ENCODE results near the gene TENM4. TPM values are rescaled to one million over a fixed set of nuclear protein-coding genes. Genes with fewer than 3 reads are reported as not detected.

TENM4 gene
- polyA plus RNA-seq, 2 of the 4 experiments (the other 2 are of a cell fraction) = 0.06 to 0.31 TPM

GRCh38 chr11:78845496-78845895 lies 595.3 kb downstream of the TENM4 start:
- Histone ChIP-seq H3K27ac (no peak overlapping the region), H3K9me3 (no peaks in the 10 kb centered on the region), H3K4me3 (no peak overlapping the region), H3K4me2 (no peak overlapping the region), H3K4me1 (no peaks in the 10 kb centered on the region)
- ATAC-seq (no peak), FAIRE-seq (no peak), DNase-seq (ENCODE audit: low read depth in 1 of 2, low spot score in 1 of 2) (no peak)
- 48% methylated on average over 6 of the region's 6 CpGs for WGBS (ENCODE audit: missing lambda C conversion rate)
- ChIA-PET POLR2A (no interaction called here), CTCF (interaction anchor here (0.8 kb wide), 1 partner anchor 20 kb away, joined by 5 read pairs; no protein-coding TSS in a partner anchor)
- TF ChIP-seq FOSL2 (IDR thresholded peaks at IDR 0.05) (no peak), FOSL2 (CRISPR knock-in tag; IDR thresholded peaks at IDR 0.05) (no peak), BCL3 (IDR thresholded peaks at IDR 0.05) (no peak), FOSB (CRISPR knock-in tag; IDR thresholded peaks at IDR 0.05) (no peak), RCOR1 (IDR thresholded peaks at IDR 0.05; ENCODE audit: low read depth, low read length) (no peak), JUN (IDR thresholded peaks at IDR 0.05) (no peak), CHD4 (IDR thresholded peaks at IDR 0.05; ENCODE audit: borderline replicate concordance) (no peak), PBX3 (IDR thresholded peaks at IDR 0.05) (no peak), KDM1A (IDR thresholded peaks at IDR 0.05; ENCODE audit: low read depth) (no peak), RARB (CRISPR knock-in tag; IDR thresholded peaks at IDR 0.05) (no peak), RFX5 (IDR thresholded peaks at IDR 0.05) (no peak), CEBPB (IDR thresholded peaks at IDR 0.05) (no peak), HOXA7 (CRISPR knock-in tag; IDR thresholded peaks at IDR 0.05) (no peak), ATOH8 (CRISPR knock-in tag; IDR thresholded peaks at IDR 0.05; ENCODE audit: low read depth) (no peak)

- no peak for FAIRE-seq
- no peak for ATAC-seq
- no peak overlapping the region for H3K4me2 ChIP-seq
- 35% methylated on average over 5 of the region's 5 CpGs for WGBS (ENCODE audit: missing lambda C conversion rate)
- H3K4me3 ChIP-seq = no peak overlapping the region
- H3K9me3 ChIP-seq = no peaks in the 10 kb centered on the region
- POLR2A ChIA-PET = no interaction called here
- TF ChIP-seq NPAS2 (CRISPR knock-in tag; IDR thresholded peaks at IDR 0.05; ENCODE audit: borderline replicate concordance) (no peak), BHLHE40 (IDR thresholded peaks at IDR 0.05; ENCODE audit: low read depth, low read length) (no peak), PHF8 (IDR thresholded peaks at IDR 0.05; ENCODE audit: borderline replicate concordance, low read depth) (no peak), RNF2 (IDR thresholded peaks at IDR 0.05; ENCODE audit: borderline replicate concordance, low read depth) (no peak), JUN (IDR thresholded peaks at IDR 0.05) (no peak), ATOH8 (CRISPR knock-in tag; IDR thresholded peaks at IDR 0.05; ENCODE audit: low read depth) (no peak), RCOR1 (IDR thresholded peaks at IDR 0.05; ENCODE audit: low read depth, low read length) (no peak), CHD2 (IDR thresholded peaks at IDR 0.05; ENCODE audit: low read length, partially characterized antibody) (no peak), ZNF302 (CRISPR knock-in tag; IDR thresholded peaks at IDR 0.05) (no peak), HEYL (CRISPR knock-in tag; IDR thresholded peaks at IDR 0.05) (no peak), GATA3 (IDR thresholded peaks at IDR 0.05; ENCODE audit: borderline replicate concordance) (no peak), MYC (IDR thresholded peaks at IDR 0.05; ENCODE audit: borderline replicate concordance, low read length) (no peak), CBX8 (IDR thresholded peaks at IDR 0.05) (no peak)
- DNase-seq (ENCODE audit: low read depth in 1 of 2, low spot score in 1 of 2) = no peak
- H3K27ac ChIP-seq = no peak overlapping the region
- CTCF ChIA-PET = interaction anchor here (1.5 kb wide), 1 partner anchor 259 kb away, joined by 5 read pairs; no protein-coding TSS in a partner anchor
- no peaks in the 10 kb centered on the region for H3K4me1 ChIP-seq
These were observed 599.3 kb downstream of the TENM4 start for GRCh38 chr11:78841456-78842060.
